Measurements from ENCODE around the gene KDM2A.

Gene KDM2A

DNA sequence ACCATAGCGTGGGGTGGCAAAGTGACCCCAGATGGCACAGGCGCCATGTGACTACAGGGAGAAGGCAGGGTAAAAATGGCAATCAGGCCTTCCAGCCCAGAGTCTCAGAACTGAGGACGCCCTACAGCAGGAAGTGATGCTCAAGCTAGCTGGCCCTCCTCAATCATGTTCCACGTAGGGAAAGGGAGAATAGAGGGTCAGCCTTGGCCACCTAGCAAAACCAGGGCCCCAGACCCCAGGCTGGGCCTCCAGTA lies 169.1 kb downstream of the KDM2A start:
- no peak for DNase-seq

DNA sequence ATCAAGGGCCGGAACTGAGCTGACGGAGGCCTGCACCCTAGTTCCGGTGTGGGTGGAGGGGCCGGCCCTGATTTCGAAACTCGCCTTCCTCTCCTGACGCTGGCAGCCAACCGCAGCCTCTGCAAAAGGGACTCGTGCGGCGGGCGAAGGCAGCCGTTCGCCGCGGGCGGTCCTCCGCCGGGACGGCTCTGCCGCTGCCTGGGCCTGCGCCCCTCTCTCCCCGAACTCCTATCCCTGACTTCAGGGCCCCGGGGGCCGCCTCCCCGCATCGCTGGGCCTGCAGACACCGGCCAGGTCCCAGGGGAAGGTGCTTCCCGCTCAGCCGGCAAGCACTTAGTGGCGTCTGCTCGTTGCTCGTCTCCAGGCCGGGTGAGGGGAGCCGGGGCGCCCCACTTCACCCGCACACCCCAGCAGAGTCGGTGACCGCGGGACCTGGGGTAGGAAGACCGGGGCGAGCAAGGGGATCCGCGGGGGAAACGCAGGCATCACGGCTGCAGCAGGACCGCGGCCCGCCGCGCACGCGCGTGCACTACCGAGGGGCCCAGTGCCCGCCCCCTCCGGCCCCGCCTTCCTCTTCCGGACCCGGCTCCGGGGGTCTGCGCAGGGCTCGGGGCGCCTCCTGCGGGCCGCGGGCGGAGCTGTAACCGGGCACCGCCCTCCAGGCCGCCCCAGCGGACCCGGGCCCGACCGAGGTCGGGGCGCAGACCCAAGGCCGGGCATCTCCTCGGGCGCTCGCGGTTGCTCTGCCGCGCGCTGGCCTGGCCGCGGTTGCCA lies 169.6 kb downstream of the KDM2A start:
- DNase-seq = peak; percentile 89

DNA sequence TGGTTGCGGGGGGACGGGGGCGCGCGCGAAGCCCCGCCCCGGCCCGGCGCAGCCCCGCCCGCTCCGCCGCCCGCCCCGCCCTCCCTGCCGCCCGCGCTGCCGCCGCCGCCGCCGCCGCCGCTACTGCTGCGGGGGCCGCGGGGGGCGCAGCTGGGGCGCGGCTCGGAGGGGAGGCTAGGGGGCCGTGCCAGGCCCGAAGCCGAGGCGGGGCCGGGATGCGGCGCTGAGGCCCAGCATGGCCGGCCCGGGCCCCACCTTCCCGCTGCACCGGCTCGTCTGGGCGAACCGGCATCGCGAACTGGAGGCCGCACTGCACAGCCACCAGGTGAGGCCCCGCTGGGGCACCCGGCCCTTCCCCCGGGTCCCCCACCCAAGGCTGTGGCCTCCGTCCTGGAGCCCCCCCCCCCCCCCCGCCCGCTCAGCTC lies 170.2 kb downstream of the KDM2A start, which contains the start of gene ANKRD13D:
Gene ANKRD13D (plus strand): TSS at position 78 of the 425 bp plus-strand sequence. CDS start 158 bp downstream, at position 236.
- no peak for DNase-seq

DNA sequence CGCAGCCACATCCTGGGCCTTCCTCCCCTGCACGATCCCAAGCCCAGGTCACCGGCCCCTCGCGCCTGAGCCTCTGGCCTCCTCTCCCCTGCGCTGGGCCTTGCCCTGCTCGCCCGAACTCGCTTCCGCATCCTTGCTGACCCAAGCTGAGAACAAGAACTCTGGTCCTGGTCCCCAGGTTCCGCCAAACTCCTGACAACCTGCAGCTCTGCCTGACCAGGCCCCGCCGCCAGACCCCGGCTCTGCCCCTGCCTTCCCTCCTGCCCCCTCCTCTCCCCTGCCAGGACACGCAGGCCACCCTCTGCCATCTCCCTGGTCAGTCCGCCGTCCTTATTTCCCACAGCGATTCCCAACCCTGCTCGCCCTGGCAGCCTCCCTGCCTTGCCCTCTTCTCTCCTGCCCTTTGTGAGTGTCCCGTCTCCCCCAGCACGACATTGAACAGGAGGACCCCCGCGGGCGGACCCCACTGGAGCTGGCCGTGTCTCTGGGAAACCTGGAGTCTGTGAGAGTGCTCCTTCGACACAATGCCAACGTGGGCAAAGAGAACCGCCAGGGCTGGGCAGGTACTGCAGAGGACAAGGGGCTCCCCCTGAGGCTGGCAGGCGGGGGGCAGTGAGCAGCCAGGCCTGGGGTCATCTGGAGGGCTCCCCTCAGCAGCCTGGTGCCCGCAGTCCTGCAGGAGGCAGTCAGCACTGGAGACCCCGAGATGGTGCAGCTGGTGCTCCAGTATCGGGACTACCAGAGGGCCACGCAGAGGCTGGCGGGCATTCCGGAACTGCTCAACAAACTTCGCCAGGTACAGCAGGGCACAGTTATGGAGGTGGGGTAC lies 170.8 kb downstream of the KDM2A start:
- DNase-seq = peak; percentile 37

DNA sequence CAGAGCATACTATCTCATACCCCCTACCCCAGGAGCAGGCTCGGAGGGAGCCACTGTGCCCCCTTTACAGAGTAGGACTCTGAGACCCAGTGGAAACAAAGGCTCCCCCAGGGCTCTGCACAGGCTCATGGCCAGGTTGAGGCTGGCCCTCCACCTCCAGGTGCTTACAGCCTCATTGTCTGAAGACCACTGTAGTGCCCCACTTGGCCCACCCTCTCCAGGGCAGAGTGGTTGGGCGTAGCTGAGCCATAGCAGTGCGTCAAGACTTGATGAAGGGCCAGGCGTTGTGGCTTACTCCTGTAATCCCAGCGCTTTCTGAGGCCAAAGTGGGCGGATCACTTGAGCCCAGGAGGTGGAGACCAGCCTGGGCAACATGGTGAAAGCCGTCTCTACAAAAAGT lies 171.7 kb downstream of the KDM2A start:
- peak; percentile 72 for DNase-seq

DNA sequence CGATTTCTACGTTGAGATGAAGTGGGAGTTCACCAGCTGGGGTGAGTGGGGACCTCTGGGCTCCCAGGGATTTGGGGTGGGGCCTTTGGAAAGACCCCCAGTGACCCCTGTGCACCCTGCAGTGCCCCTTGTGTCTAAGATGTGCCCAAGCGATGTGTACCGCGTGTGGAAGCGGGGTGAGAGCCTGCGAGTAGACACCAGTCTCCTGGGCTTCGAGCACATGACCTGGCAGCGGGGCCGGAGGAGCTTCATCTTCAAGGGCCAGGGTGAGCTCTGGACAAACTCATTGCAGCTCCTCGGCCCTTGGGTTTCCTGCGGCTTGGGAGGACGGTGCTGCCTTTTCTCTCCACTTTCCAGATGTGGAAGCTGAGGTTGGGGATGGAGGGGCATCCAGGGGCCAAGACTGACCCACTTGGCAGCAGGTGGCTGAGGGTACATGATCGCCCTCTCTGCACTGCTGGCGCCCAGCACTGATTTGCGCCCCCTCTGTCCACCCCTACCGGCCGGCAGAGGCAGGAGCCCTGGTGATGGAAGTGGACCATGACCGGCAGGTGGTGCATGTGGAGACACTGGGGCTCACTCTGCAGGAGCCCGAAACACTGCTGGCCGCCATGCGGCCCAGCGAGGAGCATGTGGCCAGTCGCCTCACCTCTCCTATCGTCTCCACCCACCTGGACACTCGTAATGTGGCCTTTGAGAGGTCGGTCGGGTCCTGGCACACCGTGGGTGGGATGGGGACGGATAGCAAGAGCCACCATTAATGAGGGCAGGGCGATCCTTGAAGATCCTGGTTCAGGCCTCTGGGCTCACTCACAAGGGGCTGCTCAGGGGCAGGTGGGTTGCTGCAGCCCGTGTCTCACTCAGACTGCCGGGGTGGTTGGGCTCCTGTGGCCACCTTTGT lies 172.7 kb downstream of the KDM2A start:
- DNase-seq = no peak

DNA sequence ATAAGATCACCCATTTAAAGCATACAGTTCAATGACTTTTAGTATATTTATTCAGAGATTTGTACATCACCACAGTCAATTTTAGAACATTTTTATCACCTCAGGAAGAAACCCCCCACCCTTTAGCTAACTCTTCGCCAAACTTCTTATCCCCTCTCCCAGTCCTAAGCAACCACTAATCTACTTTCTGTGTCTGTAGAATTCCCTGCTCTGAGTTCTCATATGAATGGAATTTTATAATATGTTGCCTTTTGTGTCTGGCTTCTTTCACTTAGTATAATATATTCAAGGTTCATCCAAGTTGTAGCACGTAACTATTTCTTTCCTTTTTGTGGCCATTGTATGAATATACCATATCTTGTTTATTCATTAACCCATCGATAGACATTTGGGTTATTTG lies 173.6 kb downstream of the KDM2A start:
- DNase-seq = no peak

DNA sequence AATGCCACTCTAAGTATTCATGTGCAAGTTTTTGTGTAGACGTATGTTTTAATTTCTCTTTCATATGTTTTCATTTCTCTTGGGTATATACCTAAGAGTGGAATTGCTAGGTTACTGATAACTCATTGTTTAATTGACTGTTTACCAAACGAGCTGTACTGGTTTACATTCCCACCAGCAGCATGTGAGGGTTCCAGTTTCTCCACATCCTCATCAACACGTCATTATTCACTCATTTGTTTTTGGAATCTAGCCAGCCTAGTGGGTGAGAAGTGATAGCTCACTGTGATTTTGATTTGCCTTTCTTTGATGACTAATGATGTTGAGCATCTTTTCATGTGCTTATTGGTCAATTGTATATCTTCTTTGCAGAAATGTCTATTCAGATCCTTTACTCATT lies 174.0 kb downstream of the KDM2A start:
- peak; percentile 86 for DNase-seq

DNA sequence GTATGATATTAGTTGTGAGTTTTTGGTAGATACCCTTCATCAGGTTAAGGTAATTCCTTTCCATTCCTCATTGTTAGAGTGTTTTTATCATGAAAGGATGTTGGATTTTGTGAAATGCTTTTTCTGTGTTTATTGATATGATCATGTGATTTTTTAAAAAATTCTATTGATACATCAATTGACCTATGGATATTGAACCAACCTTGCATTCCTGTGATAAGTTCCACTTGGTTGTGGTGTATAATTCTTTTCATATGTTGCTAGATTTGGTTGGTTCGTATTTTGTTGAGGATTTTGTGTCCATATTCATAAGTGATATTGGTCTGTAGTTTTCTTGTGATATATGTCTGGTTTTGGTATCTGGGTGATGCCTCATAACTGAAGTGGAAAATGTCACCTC lies 176.8 kb downstream of the KDM2A start:
- no peak for DNase-seq

DNA sequence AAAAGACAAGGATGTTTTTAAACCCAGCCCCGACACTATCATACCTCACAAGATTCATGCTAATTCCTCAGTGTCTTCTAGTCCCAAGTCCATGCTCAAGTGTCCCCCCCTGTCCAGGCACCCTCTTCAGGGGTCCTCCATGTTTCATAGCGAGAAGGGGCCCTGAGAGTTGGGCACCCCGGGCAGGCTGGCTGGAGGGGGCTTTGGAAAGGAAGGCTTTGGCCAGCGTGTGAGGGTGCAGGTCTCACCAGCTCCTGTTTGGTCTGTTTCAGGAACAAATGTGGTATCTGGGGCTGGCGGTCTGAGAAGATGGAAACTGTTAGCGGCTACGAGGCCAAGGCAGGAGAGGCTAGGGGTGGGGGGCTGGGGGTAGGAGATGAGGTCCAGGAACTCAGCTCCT lies 179.7 kb downstream of the KDM2A start:
- DNase-seq = no peak

DNA sequence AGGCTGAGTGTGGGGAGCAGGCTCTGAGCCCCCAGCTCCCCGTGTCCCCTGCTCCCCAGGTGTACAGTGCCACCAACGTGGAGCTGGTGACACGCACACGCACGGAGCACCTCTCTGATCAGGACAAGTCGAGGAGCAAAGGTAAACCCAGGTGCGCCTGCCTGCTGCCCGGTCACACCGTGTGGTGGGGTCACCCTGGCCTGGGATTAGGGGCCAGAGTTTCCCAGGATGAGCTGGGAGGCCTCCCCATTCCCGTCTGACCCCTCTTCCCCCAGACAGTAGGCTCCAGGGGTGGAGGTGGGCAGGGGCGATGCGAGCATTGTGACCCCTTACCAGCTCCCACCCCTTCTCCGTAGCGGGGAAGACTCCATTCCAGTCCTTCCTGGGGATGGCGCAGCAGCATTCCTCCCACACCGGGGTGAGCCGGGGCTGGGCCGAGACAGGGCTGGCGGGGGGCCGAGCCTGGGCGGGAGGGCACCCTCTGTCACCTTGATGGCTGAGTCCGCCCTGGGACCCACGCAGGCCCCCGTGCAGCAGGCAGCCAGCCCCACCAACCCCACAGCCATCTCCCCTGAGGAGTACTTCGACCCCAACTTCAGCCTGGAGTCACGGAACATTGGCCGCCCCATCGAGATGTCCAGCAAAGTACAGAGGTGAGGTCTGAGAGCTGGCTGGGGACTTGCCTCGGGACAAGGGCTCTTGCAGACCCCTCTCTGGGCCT lies 180.6 kb downstream of the KDM2A start:
- DNase-seq = no peak

DNA sequence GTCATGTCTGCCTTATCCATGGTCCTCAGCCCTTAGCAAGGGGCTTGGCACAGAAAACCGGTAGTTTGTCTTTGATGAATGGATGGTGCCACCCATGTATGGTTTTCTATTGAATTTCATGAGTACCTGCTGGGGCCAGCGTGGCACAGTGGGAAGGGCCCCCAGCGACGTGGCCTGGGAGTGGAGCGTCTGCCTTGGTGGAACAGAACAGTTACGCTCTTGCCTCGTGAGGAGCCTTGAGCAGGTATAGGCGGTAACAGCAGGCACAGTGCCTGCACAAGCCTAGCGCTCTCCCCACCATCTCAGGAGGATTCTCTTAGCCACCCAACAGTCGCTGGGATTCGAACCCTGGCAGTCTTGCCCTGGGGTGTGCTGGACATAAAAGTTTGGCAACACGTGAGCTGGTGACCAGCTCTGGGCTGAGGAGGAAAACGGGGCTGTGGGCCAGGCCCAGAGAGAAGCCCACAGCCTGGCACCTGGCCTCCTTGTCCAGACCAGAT lies 181.2 kb downstream of the KDM2A start:
- DNase-seq = no peak

DNA sequence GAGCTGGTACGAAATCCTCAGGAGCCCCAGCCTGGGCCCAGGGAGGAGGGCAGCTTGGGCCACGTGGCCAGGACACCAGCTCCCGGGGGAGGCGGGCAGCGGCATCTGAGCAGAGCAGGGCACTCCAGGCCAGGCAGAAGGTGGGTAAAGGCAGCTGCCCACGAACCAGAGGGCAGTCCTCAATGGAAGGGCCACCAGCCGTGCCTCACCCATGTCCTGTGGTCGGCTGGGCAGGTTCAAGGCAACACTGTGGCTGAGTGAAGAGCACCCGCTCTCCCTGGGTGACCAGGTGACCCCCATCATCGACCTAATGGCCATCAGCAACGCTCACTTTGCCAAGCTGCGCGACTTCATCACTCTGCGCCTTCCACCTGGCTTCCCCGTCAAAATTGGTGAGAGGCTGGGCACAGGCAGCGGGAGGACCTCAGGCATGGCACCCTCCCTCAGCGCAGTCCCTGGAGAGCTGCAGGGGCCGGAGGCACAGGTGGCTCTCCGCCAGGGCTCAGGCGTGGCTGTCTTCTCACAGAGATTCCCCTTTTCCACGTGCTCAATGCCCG lies 181.8 kb downstream of the KDM2A start:
- no peak for DNase-seq

DNA sequence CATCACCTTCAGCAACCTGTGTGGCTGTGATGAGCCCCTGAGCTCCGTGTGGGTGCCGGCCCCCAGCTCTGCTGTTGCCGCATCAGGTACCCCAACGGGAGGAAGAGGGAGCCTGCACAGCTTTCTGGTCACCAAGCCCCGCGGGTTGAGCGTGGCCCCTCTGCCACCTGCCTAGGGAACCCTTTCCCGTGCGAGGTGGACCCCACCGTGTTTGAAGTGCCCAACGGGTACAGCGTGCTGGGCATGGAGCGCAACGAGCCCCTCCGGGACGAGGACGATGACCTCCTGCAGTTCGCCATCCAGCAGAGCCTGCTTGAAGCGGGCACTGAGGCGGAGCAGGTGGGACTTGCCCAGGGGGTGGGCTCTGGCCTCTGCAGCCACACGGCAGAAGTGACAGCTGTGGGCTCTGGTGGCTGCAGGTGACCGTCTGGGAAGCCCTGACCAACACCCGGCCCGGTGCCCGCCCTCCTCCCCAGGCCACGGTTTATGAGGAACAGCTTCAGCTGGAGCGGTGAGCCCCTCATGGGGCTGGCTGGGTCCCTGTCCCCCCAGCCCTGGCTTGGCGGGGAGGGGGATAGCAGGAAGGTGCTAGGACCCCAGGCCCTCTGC lies 182.4 kb downstream of the KDM2A start:
- no peak for DNase-seq

DNA sequence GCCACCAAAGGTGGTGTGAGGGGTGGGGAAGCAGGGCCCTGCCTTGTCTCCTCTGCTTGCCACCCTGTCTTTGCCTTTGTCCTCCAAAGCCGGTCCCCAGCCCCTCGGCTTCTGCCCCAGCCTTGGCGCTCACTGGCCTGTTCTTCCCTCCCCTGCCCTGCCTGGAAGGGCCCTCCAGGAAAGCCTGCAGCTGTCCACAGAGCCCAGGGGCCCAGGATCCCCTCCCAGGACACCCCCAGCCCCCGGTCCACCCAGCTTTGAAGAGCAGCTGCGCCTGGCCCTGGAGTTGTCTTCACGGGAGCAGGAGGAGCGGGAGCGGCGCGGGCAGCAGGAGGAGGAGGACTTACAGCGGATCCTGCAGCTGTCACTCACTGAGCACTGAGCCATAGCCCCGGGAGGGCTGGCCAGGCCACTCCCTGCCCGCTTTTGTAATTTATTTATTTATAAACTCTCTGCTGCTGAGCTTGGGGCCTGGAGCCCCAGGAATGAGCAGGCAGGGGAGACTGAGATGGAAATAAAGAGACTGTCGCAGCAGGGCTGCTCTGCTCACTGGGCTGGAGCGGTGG lies 183.0 kb downstream of the KDM2A start:
- DNase-seq = peak; percentile 65

DNA sequence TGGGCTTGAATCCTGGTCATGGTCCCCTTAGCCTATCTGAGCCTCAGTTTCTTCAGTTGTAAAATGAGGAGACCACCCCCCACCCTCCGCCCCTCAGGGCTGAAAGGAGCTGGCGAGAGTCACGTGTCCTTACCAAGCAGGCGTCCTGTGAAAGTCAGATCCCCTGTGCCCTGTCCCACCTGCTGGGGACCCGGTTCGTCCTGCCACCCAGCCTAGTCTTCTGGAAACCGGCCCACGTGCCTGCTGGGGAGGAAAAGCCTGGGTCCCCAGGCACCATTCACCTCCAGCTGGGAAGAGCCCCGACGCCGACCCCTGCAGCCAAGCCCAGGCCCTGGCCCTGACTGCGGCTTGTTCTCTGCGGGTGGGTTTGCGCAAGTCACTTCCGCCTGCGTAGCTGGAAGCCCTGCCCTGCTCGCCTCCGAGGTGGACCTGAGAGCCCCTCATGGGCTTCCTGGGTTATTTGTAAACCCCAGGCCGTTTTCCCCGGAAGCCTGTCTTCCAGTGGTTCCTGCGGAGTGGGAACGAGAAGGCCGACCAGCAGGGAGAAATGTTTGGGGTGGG lies 183.6 kb downstream of the KDM2A start:
- DNase-seq = no peak

DNA sequence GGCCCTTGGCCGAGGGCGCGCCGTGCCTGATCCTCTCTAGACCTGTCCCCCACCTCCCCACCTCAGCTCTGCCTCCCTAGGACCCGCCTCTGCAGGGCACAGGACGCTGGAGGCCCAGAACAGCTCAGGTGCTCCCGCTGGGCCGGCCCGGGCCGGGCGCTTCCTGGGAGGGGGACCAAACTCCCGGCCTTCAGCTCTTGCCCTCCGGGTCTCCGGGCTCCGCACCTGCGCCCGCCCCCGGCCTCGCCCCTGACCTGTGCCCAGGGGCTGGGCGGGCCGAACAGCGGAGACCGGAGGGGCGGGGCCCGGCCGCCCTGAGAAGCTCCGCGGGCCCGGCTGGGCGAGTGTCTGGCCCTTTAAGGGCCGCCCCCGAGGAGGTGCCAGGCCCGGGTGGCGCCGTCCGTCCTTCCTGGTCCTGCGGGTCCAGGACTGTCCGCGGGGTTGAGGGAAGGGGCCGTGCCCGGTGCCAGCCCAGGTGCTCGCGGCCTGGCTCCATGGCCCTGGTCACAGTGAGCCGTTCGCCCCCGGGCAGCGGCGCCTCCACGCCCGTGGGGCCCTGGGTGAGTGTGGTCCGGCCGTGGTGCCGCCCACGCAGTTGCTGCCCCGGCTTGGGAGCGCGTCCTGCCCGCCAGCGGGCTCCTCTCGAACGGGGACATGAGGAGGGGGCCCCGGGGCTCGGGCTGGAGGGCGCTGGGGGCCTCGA lies 184.2 kb downstream of the KDM2A start, which contains the start of gene SSH3:
Gene SSH3 (plus strand): TSS at position 399 of the 703 bp plus-strand sequence. CDS start 96 bp downstream, at position 495.
- DNase-seq = peak; percentile 46

DNA sequence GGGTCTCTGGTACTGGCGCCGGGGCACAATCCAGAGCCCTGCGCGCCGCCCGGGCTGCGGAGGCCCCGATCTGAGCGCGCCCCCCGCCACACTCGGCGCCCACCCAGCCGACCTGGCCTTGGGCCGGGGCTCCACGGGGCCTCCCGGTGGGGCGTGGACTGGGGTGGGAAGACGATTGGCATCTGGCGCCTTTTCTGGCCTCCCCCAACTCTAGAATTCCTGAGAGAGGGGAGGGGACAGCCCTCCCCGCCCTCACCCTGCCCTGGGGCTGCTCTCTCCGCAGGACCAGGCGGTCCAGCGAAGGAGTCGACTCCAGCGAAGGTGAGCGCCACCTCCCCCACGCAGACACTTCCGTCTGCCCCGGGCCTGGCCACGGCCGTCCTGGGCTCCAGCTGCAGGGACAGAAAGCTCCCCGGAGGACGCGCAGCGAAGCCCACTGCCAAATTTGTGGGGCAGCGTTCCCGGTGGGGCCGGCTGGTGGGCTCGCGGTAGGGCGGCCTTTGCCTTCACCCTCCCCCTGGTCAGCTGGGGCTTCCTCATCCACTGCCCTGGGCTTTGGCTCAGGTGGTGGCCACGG lies 184.9 kb downstream of the KDM2A start:
- DNase-seq = no peak

DNA sequence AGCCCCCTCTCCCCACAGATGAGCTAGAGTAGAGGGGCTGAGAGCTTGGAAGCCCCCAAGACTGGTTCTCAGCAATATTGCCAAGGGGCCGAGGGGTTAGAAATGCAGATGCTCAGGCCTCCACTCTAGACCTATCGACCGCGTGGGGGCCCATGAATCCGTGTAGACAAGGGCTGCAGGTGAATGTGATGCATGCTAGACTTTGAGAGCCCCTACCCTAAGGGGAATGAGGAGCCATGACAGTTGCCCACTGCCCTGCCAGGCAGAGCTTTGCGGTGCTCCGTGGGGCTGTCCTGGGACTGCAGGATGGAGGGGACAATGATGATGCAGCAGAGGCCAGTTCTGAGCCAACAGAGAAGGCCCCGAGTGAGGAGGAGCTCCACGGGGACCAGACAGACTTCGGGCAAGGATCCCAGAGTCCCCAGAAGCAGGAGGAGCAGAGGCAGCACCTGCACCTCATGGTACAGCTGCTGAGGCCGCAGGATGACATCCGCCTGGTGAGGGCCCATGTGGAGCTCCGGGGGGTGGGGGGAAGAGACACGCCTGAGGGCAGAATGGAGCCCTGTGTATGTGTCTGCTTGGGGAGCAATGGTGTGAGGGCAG lies 185.5 kb downstream of the KDM2A start:
- no peak for DNase-seq

Measured in HCEC 1CT (cell line).